NCI-H526 (cell line): Measurements from ENCODE around the gene VPS26C.
"Not testable (repeated sequence)": the region's sequence is repeated elsewhere in the genome, so short reads cannot be mapped to it uniquely, and the experiment has no call there.

Source experiments
- DNase-seq, 2 experiments: peaks; one replicate each; lab custom pipeline; 2025; lab: John Stamatoyannopoulos, UW

Gene VPS26C

DNA sequence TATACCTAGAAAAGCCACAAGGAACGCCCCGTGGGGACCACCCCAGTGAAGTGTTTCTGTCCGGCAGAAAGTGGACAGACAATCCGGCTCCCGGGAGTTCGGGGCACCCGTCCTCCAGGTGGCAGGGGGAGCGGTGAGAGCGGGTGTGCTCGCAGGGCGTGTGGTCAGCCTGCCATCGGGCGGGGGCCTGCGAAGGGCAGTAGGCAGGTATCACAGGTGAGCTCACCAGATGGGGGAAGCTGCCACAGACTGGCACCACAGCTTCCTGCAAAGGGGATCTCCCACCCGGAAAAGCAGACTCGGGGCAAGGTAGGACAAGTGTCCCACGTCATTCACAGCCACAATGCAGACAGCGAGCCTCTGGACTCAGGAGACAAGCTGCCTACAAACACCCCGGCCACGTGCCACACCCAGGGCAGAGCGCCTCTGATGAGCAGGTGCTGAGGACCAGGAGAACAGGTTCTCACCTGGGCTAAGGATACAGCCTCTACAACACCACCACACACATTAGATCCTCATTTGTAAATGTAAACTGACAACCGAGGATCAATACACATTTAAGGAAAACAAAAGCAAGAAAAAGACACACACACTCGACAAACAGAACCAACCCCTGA is 36.4 kb downstream of the VPS26C start:
- peak in 1 of 2 experiments; percentile 17 for DNase-seq

DNA sequence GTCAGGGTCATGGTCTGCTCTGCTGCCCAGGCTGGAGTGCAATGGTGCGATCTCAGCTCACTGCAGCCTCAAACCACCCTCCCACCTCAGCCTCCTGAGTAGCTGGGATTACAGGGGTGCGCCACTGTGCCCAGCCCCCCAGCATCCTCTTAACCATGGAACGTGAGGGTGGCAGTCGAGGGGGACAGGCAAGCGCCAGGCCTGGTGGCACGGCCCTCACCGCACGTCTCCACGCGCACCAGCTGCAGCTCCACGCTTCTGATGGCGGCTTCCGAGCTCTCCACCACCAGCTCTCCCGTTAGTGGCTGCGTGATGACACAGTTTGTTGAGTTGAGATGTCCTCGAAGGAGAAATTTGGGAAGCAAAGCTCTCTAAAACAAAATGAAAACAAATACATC is 39.1 kb downstream of the VPS26C start:
- DNase-seq, result no peak

DNA sequence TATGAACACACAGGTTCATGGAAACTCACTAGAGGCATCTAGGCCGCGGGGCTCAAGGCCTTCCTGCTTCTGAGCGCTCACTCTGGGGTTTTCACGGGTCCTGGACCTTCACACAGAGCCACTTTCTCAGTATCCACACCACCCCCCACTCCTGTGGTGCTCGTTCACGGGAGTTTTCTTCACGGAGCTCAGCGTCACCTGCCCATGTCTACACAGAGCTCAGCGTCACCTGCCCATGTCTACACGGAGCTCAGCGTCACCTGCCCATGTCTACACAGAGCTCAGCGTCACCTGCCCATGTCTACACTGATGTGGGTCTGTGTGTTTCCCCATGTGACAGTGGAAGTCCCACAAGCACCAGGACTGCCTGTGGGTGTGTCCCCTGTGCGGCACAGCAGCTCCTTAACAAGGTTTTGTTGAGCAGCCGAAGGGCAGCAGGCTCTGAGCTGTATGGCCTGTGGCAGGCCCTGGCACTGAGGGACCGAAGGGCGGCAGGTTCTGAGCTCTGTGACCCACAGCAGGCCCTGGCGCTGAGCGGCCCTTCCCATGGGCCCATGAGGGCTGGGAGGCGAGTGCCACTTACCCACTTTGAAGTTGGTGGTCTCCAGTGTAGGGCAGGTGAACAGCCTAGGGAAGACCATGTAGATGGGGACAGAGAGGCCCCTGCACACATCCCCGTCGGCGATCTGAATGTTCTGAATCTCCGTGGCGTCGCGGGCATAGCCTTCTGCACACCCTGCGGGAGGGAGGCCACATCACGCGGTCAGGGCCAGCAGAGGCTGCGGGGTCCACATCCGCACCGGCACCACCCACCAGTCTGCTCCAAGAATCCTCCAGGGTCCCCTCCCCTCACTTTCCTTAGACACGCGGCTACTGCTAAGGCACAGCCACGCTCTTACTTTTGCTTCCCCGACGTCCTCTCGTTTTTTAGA is 39.8 kb downstream of the VPS26C start:
- DNase-seq, result no peak

DNA sequence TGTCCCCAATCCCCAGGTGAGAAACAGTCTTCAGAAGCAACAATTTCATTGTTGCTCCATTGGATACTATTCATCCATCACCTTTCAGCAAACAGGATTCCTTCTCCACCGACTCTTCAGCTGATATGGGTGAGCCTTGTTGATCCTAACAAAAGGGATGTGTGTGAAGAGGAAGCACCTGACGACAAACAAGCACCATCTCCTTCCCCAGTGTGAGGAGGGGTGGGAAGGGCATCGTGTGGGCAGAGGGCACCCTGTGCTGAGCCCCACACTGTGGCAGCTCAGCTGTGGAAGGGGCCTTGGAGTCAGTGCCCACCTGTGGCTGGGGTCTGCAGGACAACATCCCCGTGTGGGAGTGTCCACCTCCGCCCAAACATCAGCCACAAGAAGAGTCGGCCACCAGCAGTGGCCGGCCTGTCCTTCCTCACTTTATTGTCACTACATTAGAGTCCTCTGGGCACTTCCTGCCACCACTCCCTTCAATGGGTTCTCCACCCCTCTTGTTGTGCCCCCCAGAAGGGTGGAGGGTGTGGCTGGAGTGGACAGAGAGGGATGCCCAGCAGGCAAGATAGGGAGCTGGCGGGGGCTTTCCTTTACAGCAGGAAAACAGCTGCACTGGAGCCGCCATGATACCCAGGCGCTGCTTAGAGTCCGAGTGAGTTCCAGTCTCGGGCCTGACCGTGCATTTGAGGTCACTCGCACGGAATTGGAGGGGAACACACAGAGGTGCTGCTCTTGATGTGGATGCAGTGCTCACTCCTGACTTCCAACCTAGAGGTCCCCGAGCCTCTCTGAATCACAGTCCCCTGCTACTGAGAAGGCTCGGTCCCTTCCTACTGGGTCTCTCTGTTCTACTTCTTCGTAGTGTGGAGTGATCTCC is 40.9 kb downstream of the VPS26C start:
- DNase-seq, result no peak

DNA sequence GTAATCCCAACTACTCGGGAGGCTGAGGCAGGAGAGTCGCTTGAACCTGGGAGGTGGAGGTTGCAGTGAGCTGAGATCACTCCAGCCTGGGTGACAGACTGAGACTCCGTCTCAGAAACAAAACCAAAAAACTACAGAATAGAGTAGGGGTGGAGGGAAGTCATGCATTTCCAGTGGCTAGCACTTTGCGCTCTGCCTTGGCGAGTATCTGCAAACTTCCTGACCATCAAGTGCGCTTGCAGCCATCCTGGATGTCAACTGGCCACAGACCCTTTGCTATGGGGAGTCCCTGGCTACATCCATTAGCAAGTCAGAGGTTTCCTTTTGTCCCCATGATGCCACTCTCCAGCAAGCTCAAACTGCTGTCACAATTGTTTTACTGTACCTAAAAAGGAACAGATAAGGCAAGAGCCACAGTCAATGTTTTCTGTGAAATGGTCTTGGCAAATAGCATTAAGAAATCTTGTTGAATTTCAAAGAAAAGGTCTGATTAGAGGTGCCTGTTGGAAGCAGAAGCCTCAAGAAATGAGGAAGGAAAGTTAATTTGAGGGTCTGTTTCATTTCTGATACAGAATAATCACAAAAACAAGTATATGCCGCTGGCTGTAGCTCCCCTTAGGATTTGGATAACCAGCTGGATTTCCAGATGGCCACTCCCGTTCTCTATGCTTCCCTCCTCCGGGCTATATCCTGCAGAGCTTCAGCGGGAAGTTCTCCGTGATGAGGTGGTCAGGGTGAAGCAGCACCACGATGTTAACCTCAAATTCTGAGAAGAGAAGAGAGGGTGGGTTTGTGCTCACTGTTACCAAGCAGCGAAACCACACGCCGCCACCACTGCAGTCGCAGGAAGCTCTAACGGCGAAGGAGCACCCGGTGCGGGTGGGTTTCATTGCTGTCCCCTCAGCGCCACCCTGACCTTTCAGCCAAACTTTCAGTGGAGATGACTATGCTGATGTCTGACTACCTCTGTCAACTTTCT is 42.0 kb downstream of the VPS26C start:
- DNase-seq, result no peak

DNA sequence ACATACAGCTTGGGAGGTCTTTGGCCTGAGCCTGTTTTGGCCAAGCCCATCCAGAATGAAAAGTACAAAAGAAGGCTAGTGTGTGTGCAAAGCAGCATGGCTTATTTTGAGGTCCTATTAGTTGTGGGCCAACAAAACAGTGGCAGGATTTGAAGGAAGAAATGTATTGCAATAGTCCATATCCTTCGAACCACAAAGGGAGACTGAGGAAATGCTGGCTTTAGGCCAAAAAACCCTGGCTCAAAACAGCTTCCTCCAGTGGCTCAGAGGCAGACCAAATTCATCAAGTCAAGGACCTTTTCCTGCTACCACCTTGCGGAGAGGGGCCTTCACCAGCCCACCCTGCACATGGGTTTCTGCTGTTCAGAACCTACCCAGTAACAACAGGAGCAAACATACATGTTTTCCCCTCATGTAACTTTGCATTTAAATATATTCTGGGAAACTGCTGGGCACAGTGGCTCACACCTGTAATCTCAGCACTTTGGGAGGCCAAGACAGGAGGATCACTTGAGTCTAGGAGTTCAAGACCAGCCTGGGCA is 43.3 kb downstream of the VPS26C start:
- no peak for DNase-seq

DNA sequence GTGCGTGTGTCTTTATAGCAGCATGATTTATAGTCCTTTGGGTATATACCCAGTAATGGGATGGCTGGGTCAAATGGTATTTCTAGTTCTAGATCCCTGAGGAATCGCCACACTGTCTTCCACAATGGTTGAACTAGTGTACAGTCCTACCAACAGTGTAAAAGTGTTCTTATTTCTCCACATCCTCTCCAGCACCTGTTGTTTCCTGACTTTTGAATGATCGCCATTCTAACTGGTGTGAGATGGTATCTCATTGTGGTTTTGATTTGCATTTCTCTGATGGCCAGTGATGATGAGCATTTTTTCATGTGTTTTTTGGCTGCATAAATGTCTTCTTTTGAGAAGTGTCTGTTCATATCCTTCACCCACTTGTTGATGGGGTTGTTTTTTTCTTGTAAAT is 44.9 kb downstream of the VPS26C start:
- DNase-seq, result not testable (repeated sequence)

DNA sequence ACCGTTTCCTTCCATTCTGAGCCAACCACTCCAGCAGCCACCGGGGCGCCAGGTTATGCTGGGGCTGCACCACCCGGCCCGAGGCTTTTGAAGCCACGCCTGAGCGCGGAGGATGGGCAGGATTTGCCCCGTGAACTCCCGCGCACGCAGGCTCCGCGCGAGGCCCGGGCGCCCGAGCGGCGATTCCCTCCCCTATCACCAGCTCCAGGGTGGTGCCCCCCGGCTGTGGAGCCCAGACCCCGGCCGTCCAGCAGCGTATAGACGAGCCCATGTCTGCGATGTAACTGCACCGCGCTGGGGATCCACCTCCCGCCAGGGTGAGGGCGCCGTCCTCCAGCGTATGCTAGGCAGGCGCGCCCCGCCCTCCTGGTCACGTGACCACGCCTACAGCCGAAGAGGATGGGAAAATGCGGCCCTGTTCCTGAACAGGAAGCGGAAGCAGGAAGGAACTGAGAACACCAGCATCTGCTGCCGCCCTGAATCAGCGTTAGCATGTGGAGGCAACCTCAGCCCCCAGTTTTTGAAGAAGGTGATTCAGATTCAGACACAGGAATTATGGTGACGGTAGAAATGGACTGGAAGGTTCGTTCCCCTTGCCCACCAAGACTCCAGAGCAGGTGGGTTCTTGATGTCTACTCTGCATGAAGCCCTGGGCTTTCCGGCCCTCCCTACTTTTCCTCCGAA is 46.0 kb downstream of the VPS26C start:
- peak; percentile 78 to 92 for DNase-seq

DNA sequence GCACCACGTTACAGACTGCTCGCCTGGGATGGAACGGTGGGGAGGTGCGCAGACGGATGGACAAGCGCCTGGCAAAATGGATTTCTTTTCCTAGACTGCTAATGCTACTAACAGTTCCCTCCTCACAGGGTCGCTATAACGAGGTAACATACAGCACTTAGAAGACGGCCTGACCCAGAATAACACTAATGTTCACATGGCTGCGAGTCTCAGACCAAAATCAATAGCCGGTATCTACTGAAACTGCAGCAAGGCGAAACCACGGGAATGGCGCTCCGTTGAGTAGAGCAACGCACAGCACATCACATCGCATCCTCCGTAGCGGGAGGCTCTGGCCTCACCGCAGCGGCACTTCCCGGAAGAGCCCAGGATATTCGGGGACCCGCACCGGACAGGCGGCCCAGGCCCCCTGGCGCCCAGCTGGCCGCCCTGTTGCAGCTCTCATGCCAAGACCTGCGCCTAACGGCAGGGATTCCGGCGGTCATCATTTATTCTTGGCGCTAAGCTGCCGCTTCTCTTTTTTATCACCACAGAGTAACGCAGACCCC is 46.6 kb downstream of the VPS26C start:
- no peak for DNase-seq

DNA sequence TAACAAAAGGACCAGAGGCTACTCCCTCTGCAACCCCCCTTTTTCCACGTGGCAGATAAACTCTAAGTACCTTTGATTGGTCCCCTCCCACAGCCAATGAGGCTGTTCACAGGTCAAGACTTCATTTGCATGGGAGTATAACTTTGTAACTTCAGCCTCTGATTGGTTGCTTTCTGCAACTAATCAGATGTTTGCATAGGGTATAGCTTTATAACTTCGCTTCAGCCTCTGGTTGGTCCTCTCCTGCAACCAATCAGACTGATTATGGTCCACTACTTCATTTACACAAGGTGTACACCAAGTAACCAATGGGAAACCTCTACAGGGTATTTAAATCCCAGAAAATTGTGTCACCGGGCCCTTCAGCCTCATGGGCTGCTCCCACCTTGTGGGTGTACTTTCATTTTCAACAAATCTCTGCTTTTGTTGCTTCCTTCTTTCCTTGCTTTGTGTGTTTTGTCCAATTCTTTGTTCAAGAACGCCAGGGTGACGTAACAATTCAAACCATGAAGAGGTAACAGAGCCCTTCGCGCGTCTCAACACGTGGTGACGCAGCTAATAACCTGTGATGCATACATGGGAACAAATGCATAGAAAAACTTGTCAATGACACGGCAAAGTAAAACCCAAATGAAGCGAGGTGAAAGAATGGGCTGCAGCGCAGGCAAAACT is 47.2 kb downstream of the VPS26C start:
- peak in 1 of 2 experiments; percentile 7 for DNase-seq

DNA sequence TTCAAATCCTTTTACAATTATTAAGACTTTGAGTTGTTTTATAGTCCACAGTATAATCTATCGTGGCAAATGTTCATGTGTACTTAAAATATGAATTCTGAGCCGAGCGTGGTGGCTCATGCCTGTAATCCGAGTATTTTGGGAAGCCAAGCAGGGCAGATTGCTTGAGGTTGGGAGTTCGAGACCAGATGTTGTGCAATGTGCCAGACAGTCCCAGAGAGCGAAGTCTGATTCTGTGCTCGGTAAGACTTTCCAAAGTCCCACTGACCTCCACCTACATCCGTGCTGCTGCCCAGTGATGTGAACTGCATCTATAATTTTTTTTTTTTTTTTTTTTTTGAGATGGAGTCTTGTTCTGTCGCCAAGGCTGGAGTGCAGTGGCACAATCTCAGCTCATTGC is 52.2 kb downstream of the VPS26C start:
- DNase-seq, result no peak

DNA sequence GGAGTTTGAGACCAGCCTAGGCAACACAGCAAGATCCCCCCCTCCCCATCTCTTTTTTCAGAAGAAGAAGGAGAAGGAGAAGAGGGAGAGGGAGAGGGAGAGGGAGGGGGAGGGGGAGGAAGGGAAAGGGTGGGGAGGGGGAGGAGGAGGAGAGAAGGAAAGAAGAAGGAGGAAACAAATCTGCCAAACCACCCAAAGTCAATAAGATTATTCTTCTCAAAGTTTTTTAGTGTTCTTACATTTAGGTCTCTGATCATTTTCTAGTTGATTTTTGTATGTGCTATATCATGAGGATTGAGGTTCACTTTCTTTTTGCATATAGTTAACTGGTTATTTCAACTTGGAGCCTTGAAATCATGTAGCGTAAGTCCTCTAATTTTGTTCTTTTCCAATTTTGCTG is 56.3 kb downstream of the VPS26C start:
- no peak for DNase-seq

DNA sequence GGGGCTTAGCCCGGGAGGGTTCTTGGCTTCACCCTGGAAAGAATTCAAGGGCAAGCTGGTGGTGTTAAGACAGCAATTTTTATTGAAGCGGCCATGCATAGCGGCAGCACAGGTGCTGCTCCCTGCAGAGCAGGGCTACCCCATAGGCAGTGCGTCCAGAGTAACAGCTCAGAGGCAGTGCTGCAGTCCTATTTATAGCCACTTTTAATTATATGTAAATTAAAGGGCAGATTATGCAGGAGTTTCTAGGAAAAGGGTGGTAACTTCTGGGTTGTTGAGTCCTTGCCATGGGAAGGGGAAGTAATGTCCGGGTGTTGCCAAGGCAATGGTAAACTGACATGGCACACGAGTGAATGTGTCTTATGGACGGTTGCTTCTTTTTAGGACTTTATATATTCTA is 57.0 kb downstream of the VPS26C start:
- DNase-seq, result peak in 1 of 2 experiments; percentile 4

DNA sequence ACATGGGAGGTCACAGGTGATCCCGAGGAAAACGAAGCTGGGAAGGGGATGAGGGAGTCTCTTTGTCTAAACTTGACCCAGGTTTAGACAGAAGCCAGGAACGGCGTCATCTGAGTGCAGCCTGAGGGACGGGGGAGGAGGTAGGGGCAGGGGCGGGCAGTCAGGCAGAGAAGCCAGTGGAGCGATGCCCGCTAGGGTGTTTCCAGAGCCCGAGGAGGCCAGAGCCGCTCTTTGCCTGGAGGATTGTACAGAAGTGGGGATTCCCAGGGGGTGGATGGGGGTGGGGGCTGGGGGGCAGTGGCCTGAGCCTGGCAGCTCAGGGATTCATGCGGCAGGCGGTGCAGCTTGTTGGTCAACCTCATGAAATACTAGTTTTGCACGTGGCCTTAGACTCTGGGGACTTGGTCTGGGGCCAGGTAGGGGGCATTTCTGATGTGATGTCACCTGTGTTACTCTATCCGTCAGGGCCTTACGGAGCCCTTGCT is 58.4 kb downstream of the VPS26C start:
- peak in 1 of 2 experiments; percentile 55 for DNase-seq

DNA sequence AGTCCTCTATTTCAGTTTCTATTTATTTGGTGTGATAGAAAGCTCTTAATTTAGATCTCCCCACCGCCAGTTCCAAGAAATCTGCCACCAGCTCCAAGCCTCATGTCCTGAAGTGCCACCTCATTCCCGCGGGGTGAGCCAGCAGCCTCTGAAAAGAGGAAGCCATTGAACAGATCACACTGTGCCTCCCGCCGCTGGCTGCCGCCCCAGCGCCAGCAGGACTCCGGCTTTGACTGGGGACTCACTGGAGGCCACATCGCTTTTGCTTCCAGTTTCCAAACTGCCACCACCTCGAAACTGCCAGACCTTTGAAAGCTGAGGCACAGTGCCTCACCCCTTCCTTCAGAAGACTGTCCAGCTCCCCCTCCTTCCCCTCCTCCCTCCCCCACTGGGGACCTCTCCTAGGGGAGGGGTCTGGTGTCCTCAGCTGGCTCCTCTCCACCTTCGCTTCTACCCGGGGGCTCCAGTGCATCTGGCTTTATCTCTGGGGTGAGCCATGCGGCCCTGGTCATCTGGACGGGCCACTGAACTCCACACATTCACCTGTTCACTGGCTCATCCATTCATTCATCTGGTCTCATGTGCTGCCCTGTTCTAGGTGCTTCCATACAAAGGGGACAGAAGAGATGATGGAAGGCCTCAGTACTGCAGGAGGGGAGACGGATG is 58.9 kb downstream of the VPS26C start:
- peak in 1 of 2 experiments; percentile 67 for DNase-seq

DNA sequence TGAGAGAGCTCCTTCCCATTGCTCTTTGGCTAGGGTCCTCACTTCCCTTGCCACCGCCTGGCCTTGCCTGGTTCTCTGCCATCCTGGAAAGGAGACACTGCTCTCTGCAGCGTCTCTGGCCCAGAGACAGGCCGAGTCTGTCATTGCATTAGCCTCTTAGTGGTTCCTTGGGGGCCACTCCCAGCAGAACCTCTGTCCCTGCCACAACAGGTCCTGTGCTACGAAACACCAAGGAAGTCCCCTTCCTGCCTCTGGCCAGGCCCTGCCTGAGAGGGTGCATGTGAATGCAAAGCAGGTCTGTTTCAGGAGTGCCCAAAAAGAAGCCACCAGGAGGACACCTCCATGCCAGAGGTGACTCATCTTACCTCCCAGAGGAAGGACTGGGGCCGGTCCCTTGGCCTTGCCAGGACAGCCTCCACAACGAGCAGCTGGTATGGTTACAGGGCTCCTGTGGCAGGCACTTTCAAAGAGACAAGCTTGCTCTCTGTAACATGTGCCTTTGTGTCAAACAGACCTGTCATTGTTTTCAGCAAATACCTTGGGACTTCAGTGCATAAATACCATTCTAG is 59.6 kb downstream of the VPS26C start:
- DNase-seq, result peak; percentile 29 to 51

DNA sequence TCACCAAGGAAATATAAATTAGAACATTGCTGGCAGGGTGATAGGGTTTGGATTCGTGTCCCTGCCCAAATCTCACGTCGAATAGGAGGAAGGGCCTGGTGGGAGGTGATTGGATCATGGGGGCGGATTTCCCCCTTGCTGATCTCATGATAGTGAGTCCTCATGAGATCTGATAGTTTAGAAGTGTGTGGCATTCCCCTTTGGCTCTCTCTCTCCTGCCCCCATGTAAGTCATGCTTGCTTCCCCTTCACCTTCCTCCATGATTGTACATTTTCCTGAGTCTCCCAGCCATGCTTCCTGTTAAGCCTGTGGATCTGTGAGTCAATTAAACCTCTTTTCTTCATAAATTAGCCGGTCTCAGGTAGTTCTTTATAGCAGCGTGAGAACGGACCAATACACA is 60.6 kb downstream of the VPS26C start:
- no peak for DNase-seq

DNA sequence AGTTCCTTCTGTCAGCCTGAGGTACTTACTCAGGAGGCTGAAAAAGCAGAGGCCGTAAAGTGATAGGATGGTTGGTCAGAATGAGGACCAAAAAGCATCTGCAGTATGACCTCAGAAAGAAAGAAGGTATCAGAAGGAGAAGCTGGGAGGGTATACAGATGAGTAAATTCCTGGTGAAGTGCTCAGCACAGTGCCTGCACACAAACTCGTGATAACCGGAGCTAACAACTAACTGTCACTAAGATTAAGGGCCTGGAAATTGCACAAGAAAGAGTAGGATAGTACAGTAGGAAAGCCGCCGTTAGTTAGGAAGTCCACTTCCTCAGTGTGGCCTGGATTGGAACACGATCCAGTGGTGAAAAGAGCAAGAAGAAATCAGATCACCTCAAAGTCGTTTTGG is 62.6 kb downstream of the VPS26C start:
- no peak for DNase-seq
